Suprapubic skin (tissue), 3 donors: Measurements from ENCODE around the gene TRAF7.

Experiments used
- CTCF ChIP-seq, 2 donors: fragments of 200-600 bp in 1 of 2; fragments of 450-650 bp in 1 of 2; sonication (generic) in 1 of 2; IDR thresholded peaks; one replicate each; pipeline ENCODE4 v1.5.1; 2016 to 2019; ENCODE audit warnings: antibody characterized with exemption in 2 of 2, mild to moderate bottlenecking in 1 of 2, moderate library complexity in 1 of 2
- EP300 ChIP-seq: sonication (generic); formaldehyde crosslinking; IDR thresholded peaks from one replicate; pipeline ENCODE4 v1.6.1; 2017; ENCODE audit warnings: antibody characterized with exemption
- POLR2A ChIP-seq, 2 donors: fragments of 450-650 bp; IDR thresholded peaks; one replicate each; pipeline ENCODE4 v1.6.1; 2017; ENCODE audit warnings: antibody characterized with exemption in 2 of 2, mild to moderate bottlenecking in 2 of 2, moderate library complexity in 2 of 2

- TF ChIP-seq CTCF (IDR thresholded peaks at IDR 0.05) (no peak), EP300 (no peak), POLR2A (IDR thresholded peaks at IDR 0.05) (no peak)
Observed at GRCh38 chr16:2188395-2188794, 32.8 kb downstream of the TRAF7 start.
